ENCODE data around the gene DNAH11.

DNAH11 gene

GRCh38 chr7:21542891-21543527 lies at the start of gene DNAH11:
Gene DNAH11 (plus strand): TSS chr7:21543039. CDS start chr7:21543246, 207 bp downstream.
- peak within 1 kb of the TSS; percentile 10; the same call in 1 of the 2 replicates for H3K4me3 ChIP-seq (ENCODE audit: low read depth, low read length)
- CTCF ChIA-PET: no interaction called here
- no peak for DNase-seq (ENCODE audit: low read depth, low spot score)
- POLR2A ChIA-PET: no interaction called here
- TF ChIP-seq, protein P1, sequence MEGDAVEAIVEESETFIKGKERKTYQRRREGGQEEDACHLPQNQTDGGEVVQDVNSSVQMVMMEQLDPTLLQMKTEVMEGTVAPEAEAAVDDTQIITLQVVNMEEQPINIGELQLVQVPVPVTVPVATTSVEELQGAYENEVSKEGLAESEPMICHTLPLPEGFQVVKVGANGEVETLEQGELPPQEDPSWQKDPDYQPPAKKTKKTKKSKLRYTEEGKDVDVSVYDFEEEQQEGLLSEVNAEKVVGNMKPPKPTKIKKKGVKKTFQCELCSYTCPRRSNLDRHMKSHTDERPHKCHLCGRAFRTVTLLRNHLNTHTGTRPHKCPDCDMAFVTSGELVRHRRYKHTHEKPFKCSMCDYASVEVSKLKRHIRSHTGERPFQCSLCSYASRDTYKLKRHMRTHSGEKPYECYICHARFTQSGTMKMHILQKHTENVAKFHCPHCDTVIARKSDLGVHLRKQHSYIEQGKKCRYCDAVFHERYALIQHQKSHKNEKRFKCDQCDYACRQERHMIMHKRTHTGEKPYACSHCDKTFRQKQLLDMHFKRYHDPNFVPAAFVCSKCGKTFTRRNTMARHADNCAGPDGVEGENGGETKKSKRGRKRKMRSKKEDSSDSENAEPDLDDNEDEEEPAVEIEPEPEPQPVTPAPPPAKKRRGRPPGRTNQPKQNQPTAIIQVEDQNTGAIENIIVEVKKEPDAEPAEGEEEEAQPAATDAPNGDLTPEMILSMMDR (IDR thresholded peaks at IDR 0.05; ENCODE audit: insufficient read depth, low read length, missing control alignments): no peak

GRCh38 chr7:21495731-21496130 lies 47.1 kb upstream of the DNAH11 start:
- H3K4me3 ChIP-seq (ENCODE audit: low read depth, low read length): no peak overlapping the region
- ChIA-PET CTCF (no interaction called here), POLR2A (no interaction called here)
- TF ChIP-seq, protein P1 (IDR thresholded peaks at IDR 0.05; ENCODE audit: insufficient read depth, low read length, missing control alignments): no peak
- DNase-seq (ENCODE audit: low read depth, low spot score): no peak

GRCh38 chr7:21497072-21497471 lies 45.8 kb upstream of the DNAH11 start:
- H3K4me3 ChIP-seq (ENCODE audit: low read depth, low read length): no peak overlapping the region
- no peak for DNase-seq (ENCODE audit: low read depth, low spot score)
- ChIA-PET POLR2A (no interaction called here), CTCF (interaction anchor here (1.4 kb wide), 1 partner anchor 13 kb away, joined by 6 read pairs; no protein-coding TSS in a partner anchor)
- TF ChIP-seq, protein P1 (IDR thresholded peaks at IDR 0.05; ENCODE audit: insufficient read depth, low read length, missing control alignments): peak; percentile 34

DNA sequence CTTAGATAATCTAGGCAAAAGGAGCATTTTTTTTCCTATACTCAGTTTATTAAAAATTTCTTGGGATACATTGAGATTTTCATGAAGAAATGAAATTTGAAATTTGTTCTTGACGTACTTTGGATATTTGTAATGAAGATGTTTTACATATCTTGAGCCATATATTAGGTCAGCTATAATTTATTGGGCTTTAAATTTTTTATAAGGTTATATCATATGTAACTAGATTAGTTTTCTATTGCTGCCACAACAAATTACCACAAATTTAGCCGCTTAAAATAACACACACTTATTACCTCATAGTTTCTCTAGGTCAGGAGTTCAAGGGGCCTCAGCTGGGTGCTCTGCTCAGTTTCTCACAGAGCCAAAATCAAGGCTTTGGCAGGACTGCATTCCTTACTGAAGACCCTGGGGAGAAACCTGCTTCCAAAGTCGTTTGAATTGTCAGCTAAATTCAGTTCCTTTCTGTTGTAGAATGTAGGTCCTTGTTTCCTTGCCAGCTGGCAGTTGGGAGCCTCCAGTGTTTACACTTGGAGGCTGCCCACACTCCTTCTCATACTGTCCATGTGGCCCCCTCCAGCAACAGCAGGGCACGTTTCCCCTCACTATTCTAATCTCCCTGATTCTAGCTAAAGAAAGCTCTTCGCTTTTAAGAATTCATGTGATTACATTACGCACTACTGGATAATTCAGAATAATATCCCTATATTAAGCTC lies 42.6 kb upstream of the DNAH11 start:
- TF ChIP-seq, protein P1 (IDR thresholded peaks at IDR 0.05; ENCODE audit: insufficient read depth, low read length, missing control alignments): no peak
- H3K4me3 ChIP-seq (ENCODE audit: low read depth, low read length): no peak overlapping the region
- ChIA-PET CTCF (interaction anchor here (0.8 to 1.6 kb wide), 2 partner anchors 244 to 246 kb away, joined by 4 to 6 read pairs; no protein-coding TSS in a partner anchor), POLR2A (no interaction called here)
- no peak for DNase-seq (ENCODE audit: low read depth, low spot score)

GRCh38 chr7:21504021-21504420 lies 38.8 kb upstream of the DNAH11 start:
- TF ChIP-seq, protein P1 (IDR thresholded peaks at IDR 0.05; ENCODE audit: insufficient read depth, low read length, missing control alignments): no peak
- ChIA-PET CTCF (interaction anchor here (1.1 to 1.9 kb wide), 2 partner anchors 248 to 250 kb away, joined by 4 to 10 read pairs; no protein-coding TSS in a partner anchor), POLR2A (no interaction called here)
- DNase-seq (ENCODE audit: low read depth, low spot score): no peak
- H3K4me3 ChIP-seq (ENCODE audit: low read depth, low read length): no peak overlapping the region

DNA sequence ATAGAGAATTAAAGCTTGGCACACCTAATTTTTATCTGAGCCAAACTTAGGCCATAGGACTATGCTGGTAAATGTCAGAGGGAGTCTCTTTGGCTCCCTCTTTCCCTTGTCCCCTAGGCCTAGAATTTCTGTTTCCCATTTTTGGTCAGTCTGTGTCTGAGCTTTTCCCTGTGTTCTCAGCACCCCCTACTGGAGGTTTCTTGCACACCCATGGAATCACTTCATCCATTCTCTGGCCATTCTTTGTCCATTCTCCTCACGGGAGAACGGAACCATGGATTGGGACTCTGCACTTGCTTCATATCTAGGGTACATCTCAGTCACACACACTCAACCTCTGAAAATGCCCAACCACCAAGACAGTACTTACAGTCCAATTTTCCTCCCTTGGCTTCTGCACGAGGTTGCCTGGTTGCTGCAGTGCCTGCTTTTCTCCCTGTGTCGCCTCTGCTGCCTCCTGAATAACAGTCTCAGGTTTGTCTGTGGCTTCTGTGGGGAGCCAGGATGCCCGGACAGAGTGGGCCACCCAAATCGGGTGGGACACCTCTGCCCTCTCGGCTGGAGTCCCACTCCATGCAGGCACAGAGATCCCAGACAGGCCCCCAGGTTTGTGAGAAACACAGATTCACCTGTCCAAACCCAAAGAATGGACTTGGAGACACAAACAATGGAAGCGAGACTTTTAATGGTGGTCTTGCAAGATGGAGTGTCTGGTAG lies 35.1 kb upstream of the DNAH11 start:
- TF ChIP-seq, protein P1 (IDR thresholded peaks at IDR 0.05; ENCODE audit: insufficient read depth, low read length, missing control alignments): peak; percentile 65
- POLR2A ChIA-PET: no interaction called here
- CTCF ChIA-PET: interaction anchor here (0.7 to 3.5 kb wide), 8 partner anchors 9 to 559 kb away, joined by 3 to 27 read pairs (median 4); no protein-coding TSS in a partner anchor
- no peak overlapping the region for H3K4me3 ChIP-seq (ENCODE audit: low read depth, low read length)
- DNase-seq (ENCODE audit: low read depth, low spot score): no peak
